IMR-90 (cell line): ENCODE data around the gene CRACDL.

Experiments
- BHLHE40 ChIP-seq: fragments of 150-350 bp; IDR thresholded peaks from 2 replicates; pipeline ENCODE4 v1.6.1; 2016; ENCODE audit warnings: mild to moderate bottlenecking, low read depth, low read length
- CEBPB ChIP-seq: IDR thresholded peaks from 2 replicates; pipeline ENCODE4 v1.6.1; 2012; ENCODE audit warnings: low read depth, low read length, improper control_type of control experiment
- CTCF ChIP-seq: conservative IDR thresholded peaks from 2 replicates; pipeline ENCODE4 v1.5.1; 2012; ENCODE audit warnings: mild to moderate bottlenecking, low read depth, low read length, improper control_type of control experiment
- MAFK ChIP-seq: IDR thresholded peaks from 2 replicates; pipeline ENCODE4 v1.6.1; 2012; ENCODE audit warnings: low read depth, low read length, improper control_type of control experiment
- POLR2A ChIP-seq: IDR thresholded peaks from 2 replicates; pipeline ENCODE4 v1.6.1; 2012; ENCODE audit warnings: mild to moderate bottlenecking, low read depth, low read length
- RAD21 ChIP-seq: IDR thresholded peaks from 2 replicates; pipeline ENCODE4 v1.6.1; 2012; ENCODE audit warnings: low read length, improper control_type of control experiment
- SMC3 ChIP-seq: fragments of 150-350 bp; IDR thresholded peaks from 2 replicates; pipeline ENCODE4 v1.6.1; 2016; ENCODE audit warnings: low read depth, mild to moderate bottlenecking, antibody characterized with exemption, low read length, moderate library complexity

- TF ChIP-seq CTCF (no peak), SMC3 (no peak), POLR2A (no peak), CEBPB (no peak), RAD21 (no peak), MAFK (no peak), BHLHE40 (no peak)
These were observed 128.1 kb downstream of the CRACDL start for GRCh38 chr2:98807929-98808328.
